ELF-1 (cell line): ENCODE measurements around the gene PFN3.

Experiments used
- DNase-seq: peaks from one replicate; pipeline ENCODE4 v3.0.0-alpha.2; 2016; ENCODE audit warnings: low read depth, low spot score

The PFN3 gene

GRCh38 chr5:177438468-177438867 lies 38.0 kb upstream of the PFN3 start:
- DNase-seq: no peak

GRCh38 chr5:177437623-177438022 lies 37.2 kb upstream of the PFN3 start:
- no peak for DNase-seq

GRCh38 chr5:177435847-177436536 lies 35.5 kb upstream of the PFN3 start:
- no peak for DNase-seq

GRCh38 chr5:177434942-177435738 lies 34.7 kb upstream of the PFN3 start:
- no peak for DNase-seq

GRCh38 chr5:177434437-177434836 lies 34.0 kb upstream of the PFN3 start:
- no peak for DNase-seq

- no peak for DNase-seq
Measured at GRCh38 chr5:177433658-177434217, 33.3 kb upstream of the PFN3 start.

GRCh38 chr5:177432839-177433657 lies 32.6 kb upstream of the PFN3 start:
- DNase-seq: no peak

- DNase-seq: no peak
Measured at GRCh38 chr5:177432143-177432838, 31.8 kb upstream of the PFN3 start.

GRCh38 chr5:177431317-177432142 lies 31.1 kb upstream of the PFN3 start:
- DNase-seq: no peak

- no peak for DNase-seq
Measured at GRCh38 chr5:177430972-177431316, 30.5 kb upstream of the PFN3 start.

GRCh38 chr5:177430140-177430951 lies 29.9 kb upstream of the PFN3 start:
- DNase-seq: no peak

GRCh38 chr5:177429248-177430040 lies 29.0 kb upstream of the PFN3 start:
- no peak for DNase-seq

GRCh38 chr5:177428574-177429217 lies 28.2 kb upstream of the PFN3 start:
- no peak for DNase-seq

- DNase-seq: peak; percentile 36
Measured at GRCh38 chr5:177427919-177428573, 27.6 kb upstream of the PFN3 start.

- peak; percentile 64 for DNase-seq
Measured at GRCh38 chr5:177427211-177427822, 26.9 kb upstream of the PFN3 start.

- DNase-seq: peak; percentile 46
Measured at GRCh38 chr5:177426566-177427210, 26.2 kb upstream of the PFN3 start, which contains the start of gene GRK6. GRK6 (plus strand) TSS chr5:177426676; CDS start chr5:177426846, 170 bp downstream.
